T47D (cell line): ENCODE data around the gene ADGRL3.

Experiments
- DNase-seq, 2 experiments: peaks; one replicate each; pipeline versions ENCODE4 v3.0.0 to v3.0.0-alpha.2; 2011 to 2012; ENCODE audit warnings: low read depth in 1 of 2, low spot score in 1 of 2
- JUND ChIP-seq: IDR thresholded peaks from 2 replicates; pipeline ENCODE4 v1.6.1; 2012; ENCODE audit warnings: low read depth
- in situ Hi-C: cut with HindIII; loops from 2 replicates; pipeline ENCODE4 v1.10.0; 2016; ENCODE audit warnings: low sequenced_read_pairs, low pct_unique_long_range_greater_than_20kb

ADGRL3 gene

DNA sequence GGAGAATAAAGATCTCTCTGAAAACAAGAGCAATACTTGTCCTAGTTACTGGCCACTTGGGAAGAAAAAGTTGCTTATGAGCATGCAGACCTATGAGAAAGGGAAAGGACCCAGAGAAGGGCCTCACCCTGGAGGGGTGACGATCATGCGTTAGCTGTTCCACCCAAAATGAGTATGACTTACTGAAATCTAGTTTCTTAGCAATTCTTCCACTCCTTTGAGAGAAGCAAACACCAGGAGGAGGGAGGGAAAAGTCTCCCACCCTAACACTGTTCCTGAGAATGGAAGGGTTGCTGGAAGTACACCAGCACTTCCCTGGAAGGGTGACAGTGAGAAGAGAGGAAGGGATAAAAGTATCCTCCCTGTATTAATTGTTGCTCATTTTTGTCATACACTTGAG, 107.9 kb downstream of the ADGRL3 start:
- DNase-seq = no peak
- in situ Hi-C loops = no loop called here
- no peak for TF ChIP-seq JUND

DNA sequence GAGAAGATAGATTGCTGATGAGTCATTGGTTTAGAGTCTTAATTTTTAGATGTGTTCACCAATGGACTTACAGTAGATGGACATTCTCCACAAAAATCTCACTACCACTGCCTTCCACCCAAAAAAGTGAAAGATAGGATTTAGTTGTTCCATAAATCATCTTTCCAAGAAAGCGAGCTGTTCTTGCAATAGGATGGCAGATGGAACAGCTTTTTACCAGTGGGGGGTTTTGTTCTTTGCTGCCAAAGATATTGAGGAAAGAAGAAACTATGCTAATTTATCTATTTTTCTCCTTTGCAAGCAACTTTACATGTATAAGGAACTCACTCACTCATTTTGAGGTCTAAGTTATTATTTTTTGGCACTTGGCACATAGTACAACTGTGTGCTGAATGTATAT, 109.5 kb downstream of the ADGRL3 start:
- no peak for DNase-seq
- in situ Hi-C loops = no loop called here
- TF ChIP-seq JUND = no peak

DNA sequence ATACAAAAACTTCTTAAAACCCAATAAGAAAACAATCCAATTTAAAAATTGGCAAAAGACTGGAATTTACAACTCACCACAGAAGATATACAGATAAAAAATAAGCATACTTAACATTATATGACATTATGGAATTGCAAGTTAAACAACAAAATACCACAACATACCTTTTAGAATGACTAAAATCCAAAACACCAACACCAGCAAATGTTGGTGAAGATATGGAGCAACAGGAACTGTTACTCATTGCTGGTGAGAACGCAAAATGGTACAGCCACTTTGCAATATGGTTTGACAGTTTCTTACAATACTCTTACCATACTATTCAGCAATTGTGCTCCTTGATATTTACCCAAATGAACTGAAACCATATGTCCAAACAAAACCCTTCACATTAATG, 112.4 kb downstream of the ADGRL3 start:
- no peak for TF ChIP-seq JUND
- in situ Hi-C loops = no loop called here
- no peak for DNase-seq

DNA sequence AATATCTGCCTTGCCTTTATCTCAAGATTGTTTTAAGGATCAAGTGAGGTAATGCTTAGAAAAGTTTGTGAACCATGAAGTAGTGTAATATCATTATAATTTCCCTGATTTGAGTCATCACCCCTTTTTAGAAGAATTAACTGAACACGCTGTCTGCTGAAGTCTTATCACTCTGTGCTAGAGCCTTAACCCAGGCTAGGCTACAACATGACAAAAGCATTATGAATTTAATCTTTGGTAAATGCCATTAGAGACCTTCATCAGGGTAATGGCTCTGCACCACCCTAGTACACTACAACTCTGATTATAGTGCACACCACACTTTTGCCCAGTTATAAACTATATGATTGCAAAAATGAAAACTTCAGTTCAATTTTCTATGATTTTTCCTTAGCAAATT, 118.3 kb downstream of the ADGRL3 start:
- DNase-seq = no peak
- no peak for TF ChIP-seq JUND
- in situ Hi-C loops = no loop called here

DNA sequence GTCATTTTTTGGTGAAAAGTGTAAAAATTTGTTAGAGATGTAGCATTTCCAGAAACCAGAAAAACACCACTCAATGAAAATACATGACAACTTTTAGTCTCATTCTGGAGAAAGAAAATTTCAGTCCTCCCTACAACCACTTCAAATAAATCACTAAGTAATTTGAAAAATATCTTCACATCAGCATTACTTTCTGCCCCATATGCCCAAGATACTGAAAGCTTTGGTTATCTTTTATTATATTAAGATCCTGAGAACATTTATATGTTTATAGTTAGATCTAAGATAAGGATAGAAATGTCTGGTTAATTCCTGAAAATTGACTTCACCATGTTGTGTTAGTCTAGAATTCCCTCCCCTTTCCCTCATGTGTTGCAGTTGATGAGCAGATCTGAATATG, 119.0 kb downstream of the ADGRL3 start:
- TF ChIP-seq JUND = no peak
- in situ Hi-C loops = no loop called here
- DNase-seq = no peak

DNA sequence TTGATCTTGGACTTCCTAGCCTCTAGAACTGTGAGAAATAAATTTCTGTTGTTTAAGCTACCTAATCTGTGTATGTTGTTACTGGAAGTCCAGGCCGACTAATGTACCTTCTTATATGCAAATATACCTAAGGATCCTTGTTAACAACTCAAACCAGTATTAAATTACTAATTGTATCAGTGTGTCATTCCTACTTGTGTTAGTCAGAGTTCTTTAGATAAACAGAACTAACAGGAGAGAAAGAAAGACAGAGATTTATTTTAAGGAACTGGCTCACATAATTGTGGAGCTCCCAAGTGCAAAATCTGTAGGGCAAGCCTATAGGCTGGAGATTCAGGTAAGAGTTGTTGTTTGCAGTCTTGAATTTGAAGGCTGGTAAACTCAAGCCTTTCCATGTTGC, 120.0 kb downstream of the ADGRL3 start:
- in situ Hi-C loops = no loop called here
- no peak for TF ChIP-seq JUND
- DNase-seq = no peak

DNA sequence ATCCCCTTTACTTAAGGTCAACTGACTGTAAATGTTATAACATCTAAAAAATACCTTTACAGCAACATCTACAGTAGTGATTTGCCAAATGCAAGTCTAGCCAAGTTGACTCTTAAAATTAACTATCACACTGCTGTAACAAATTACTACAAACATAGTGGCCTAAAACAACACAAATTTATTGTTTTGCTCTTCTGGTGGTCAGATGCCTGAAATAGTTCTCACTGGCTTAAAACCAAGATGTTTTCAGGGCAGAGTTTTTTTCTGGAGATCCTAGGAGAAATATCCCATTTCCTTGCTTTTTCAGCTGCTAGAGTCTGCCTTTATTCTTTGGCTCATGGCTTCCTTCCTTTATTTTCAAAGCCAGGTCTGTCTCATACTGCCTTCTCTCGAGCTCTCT, 120.5 kb downstream of the ADGRL3 start:
- no peak for TF ChIP-seq JUND
- in situ Hi-C loops = no loop called here
- no peak for DNase-seq

DNA sequence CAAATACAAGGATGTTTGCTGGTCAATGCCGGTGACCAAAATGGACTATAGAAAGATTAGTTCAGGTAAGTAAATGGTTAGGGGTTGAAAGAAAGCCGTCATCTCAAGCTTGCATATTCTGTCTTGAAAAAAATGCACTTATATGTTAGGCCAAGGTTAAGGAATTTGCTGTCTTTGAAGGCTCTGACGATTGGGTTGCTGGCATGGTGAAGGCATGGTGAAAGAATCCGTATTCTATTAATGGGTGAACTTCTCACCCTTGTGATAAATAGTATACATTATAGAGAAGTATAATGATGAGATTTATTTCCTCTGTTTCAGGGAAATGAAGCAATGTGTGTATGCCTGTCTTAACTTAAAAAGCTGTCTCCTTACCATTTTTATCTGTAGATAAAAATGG, 132.6 kb downstream of the ADGRL3 start:
- no peak for TF ChIP-seq JUND
- no peak for DNase-seq
- in situ Hi-C loops = no loop called here

DNA sequence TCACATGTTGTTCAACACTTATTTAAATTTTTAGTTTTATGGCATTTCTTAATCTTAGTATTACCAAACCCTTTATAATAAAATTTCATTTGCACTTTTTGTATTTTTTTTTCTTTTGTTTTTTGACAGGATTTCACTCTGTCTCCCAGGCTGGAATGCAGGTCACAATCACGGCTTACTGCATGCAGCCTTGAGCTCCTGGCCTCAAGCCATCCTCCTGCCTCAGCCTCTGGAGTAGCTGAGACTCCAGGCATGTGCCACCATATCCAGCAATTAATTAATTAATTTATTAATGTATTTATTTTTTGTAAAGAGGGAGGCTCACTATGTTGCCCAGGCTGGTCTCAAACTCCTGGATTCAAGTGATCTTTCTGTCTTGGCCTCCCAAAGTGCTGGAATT, 133.4 kb downstream of the ADGRL3 start:
- no peak for TF ChIP-seq JUND
- in situ Hi-C loops = no loop called here
- DNase-seq = no peak

DNA sequence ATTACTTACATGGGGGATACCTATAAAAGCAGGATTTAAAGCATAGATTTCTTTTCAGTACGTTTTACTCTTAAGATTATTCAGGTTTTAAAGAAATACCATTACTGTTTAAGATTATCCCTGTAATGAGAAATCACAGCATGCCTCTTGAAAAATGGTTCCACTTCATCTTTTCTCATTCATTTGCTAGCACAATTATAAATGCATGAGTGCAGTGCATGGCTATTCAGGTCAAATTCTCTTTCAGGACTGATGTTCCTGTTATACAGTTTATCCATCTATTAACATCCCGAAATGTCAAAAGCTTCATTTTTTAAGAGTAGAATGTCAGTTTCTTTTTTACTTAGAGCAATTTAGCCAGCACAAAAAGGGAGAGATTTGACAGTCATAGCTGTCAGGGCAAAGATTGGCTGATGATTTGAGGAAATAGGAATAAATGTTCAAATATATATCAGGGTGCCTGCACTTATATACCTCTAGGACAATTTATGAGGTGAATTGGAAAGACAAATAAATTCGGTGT, 135.2 kb downstream of the ADGRL3 start:
- no peak for TF ChIP-seq JUND
- no peak for DNase-seq
- in situ Hi-C loops = no loop called here

DNA sequence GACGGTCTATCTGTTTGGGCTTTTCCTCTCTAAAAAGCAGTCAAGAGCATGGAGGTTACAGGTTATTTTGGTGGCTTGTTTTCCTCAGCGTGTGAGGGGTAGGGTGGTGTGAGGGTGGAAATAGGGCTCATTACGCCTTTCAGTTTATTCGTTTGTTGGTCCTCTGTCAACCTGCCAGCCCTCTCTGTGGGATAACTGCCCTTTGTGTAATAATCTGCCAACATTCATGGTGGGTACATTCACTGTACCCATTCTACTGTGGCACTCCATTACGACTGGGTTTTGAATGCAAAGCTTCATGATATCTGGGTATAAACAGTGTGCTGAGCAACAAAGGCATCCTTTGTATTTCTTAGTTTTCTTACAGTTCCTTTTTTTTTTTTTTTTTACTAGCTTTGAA, 136.4 kb downstream of the ADGRL3 start:
- no peak for TF ChIP-seq JUND
- in situ Hi-C loops = no loop called here
- DNase-seq = no peak

DNA sequence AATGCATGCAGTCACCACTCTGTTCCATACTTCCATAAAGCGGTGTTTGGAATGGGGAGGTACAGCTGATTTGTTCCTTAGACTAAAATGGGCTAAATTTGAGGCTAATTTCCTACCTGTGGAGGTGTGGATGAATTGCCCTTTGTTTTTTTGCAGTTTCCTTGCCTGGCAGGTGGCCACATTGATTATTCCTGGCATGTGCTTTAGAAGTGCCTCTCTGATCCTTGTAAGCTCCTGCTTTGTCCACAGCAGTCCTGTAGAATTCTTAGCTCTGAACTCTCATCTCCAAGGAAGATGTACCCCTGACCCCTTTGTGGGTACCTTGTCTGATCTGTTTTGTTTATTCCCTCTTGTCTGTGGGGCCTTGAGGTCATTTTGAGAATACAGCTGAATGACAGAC, 136.8 kb downstream of the ADGRL3 start:
- no peak for TF ChIP-seq JUND
- in situ Hi-C loops = no loop called here
- DNase-seq = no peak

DNA sequence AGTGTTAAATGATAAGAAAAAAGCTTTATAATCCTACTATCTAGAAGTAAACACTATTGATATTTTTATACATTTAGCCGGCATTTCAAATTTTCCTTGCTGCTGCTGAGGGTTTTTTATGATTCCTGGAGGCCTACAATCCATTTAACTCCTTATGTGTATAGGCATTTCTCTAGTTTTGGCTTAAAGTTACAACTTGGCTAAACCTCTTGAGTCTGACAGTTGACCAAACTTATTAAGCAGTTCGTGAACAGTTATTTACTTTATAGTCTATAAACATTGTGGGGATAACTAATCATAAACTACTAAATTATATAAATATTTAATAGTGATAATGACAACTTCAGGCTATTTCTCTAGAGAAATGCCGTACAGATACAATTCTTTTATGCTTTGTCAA, 141.9 kb downstream of the ADGRL3 start:
- in situ Hi-C loops = no loop called here
- no peak for TF ChIP-seq JUND
- no peak for DNase-seq

DNA sequence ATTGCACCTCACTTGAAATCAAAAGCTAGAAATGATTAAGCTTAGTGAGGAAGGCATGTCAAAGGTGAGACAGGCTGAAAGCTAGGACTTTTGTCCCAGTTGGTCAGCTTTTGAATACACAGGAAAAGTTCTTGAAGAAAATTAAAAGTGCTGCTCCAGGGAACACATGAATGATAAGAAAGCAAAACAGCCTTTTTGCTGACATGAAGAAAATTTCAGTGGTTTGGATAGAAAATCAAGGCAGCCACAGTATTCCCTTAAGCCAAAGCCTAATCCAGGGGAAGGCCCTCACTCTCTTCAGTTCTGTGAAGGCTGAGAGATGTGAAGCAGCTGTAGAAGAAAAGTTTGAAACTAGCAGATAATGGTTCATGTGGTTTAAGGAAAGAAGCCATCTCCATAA, 150.8 kb downstream of the ADGRL3 start:
- DNase-seq = no peak
- in situ Hi-C loops = no loop called here
- TF ChIP-seq JUND = no peak
